ENCODE measurements around the gene EIF4E2. TPM values are rescaled to one million over a fixed set of nuclear protein-coding genes. Genes with fewer than 3 reads are reported as not detected.

EIF4E2 gene
- total RNA-seq, 2 experiments from 2014 or later = 45.9 to 46.0 TPM

DNA sequence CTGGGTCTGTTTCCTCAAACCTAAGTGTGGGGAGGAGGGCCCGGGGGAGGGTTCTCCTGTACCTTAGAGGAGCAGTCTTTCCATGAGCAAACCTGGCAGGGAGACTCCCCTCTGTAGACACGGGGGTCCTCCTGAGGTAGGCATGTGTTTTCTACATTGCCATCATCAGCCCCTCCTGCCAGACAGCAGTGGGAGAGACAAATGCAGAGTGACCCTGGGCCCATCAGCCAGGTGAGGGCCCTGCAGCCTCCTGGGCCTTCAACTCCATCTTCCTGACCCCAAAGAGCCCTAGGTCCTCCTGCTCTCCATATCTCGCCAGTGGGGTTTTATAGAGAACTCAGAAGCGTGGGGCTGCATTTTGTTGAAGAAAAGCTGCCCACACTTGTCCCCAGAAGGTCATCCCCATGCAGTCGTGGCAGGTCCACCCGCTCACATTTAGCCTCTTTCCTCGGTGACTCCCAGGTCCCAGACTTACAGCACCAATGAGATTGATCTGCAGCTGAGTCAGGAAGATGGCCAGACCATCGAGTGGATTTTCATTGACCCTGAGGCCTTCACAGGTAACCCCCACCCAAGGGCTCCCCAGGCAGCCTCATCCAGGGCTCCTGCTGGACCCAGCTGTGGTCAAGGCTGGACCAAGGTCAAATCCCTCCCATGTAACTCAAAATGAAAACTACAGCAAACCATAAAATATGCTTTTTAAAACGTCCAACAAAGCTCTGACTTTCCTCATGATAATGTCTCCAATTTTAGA is 8.4 kb upstream of the EIF4E2 start:
- peaks cover 14% of the 10 kb centered on the region for H3K36me3 ChIP-seq (ENCODE audit: insufficient read depth, low read length)
- Mint-ChIP-seq H3K27me3 (peaks cover 2% of the 10 kb centered on the region), H3K4me1 (ENCODE audit: low read depth) (peaks cover 12% of the 10 kb centered on the region), H3K27ac (no peak overlapping the region), H3K9me3 (no peaks in the 10 kb centered on the region), H3K36me3 (ENCODE audit: low read depth) (peaks cover 16% of the 10 kb centered on the region), H3K4me3 (no peak overlapping the region)
- peaks cover 13% of the 10 kb centered on the region for H3K4me1 ChIP-seq (ENCODE audit: insufficient read depth, low read length)
- H3K4me3 ChIP-seq (ENCODE audit: low read length) = no peak overlapping the region
- intact Hi-C loops (cut with DNase I, micrococcal nuclease) = no loop called here
- ChIA-PET CTCF (no interaction called here), POLR2A (no interaction called here)
- ATAC-seq (ENCODE audit: poor library complexity) (no peak), DNase-seq (no peak)
- TF ChIP-seq, protein P1, sequence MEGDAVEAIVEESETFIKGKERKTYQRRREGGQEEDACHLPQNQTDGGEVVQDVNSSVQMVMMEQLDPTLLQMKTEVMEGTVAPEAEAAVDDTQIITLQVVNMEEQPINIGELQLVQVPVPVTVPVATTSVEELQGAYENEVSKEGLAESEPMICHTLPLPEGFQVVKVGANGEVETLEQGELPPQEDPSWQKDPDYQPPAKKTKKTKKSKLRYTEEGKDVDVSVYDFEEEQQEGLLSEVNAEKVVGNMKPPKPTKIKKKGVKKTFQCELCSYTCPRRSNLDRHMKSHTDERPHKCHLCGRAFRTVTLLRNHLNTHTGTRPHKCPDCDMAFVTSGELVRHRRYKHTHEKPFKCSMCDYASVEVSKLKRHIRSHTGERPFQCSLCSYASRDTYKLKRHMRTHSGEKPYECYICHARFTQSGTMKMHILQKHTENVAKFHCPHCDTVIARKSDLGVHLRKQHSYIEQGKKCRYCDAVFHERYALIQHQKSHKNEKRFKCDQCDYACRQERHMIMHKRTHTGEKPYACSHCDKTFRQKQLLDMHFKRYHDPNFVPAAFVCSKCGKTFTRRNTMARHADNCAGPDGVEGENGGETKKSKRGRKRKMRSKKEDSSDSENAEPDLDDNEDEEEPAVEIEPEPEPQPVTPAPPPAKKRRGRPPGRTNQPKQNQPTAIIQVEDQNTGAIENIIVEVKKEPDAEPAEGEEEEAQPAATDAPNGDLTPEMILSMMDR (IDR thresholded peaks at IDR 0.05) = no peak
- peaks cover 0 to 6% of the 10 kb centered on the region in 2 experiments for H3K9me3 ChIP-seq (ENCODE audit: control insufficient read depth in 1 of 2, insufficient read depth in 1 of 2, low read length in 2 of 2)
- peaks cover 0 to 6% of the 10 kb centered on the region in 2 experiments for H3K27me3 ChIP-seq (ENCODE audit: control insufficient read depth in 1 of 2, insufficient read depth in 2 of 2, low read length in 2 of 2)
- no peak overlapping the region for H3K27ac ChIP-seq (ENCODE audit: low read depth in 1 of 2, low read length in 2 of 2)

GRCh38 chr2:232542715-232543467 is 7.6 kb upstream of the EIF4E2 start:
- ATAC-seq (ENCODE audit: poor library complexity) = no peak

DNA sequence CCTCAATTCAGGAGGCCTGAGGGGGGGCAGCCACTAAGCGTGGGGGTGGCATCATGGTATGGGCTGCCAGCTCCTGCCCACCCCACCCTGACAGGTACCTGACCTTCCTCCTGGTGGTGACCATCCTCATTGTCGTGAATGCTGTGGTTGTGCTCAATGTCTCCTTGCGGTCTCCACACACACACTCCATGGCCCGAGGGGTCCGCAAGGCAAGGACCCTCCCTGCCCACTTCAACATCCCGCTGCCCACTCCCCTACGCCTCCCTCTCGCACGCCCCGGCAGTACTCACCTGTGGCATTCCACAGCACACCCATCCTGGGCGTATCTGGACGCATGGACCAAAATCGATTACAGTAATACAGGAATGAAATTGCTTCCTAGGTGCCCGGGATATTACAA is 7.0 kb upstream of the EIF4E2 start:
- Histone ChIP-seq H3K36me3 (ENCODE audit: insufficient read depth, low read length) (peaks cover 14% of the 10 kb centered on the region), H3K27me3 (ENCODE audit: control insufficient read depth in 1 of 2, insufficient read depth in 2 of 2, low read length in 2 of 2) (no peaks in the 10 kb centered on the region), H3K4me1 (ENCODE audit: insufficient read depth, low read length) (peaks cover 23% of the 10 kb centered on the region), H3K4me3 (ENCODE audit: low read length) (no peak overlapping the region), H3K9me3 (ENCODE audit: control insufficient read depth in 1 of 2, insufficient read depth in 1 of 2, low read length in 2 of 2) (peaks cover 0 to 7% of the 10 kb centered on the region in 2 experiments), H3K27ac (ENCODE audit: low read depth in 1 of 2, low read length in 2 of 2) (no peak overlapping the region)
- intact Hi-C loops (cut with DNase I, micrococcal nuclease) = no loop called here
- no peaks in the 10 kb centered on the region for H3K27me3 Mint-ChIP-seq
- H3K4me1 Mint-ChIP-seq (ENCODE audit: low read depth) = peaks cover 25% of the 10 kb centered on the region
- no peak for ATAC-seq (ENCODE audit: poor library complexity)
- peaks cover under 1% of the 10 kb centered on the region for H3K9me3 Mint-ChIP-seq
- H3K27ac Mint-ChIP-seq = peak overlapping the region; percentile 62
- H3K4me3 Mint-ChIP-seq = peak overlapping the region; percentile 43
- POLR2A ChIA-PET = no interaction called here
- DNase-seq = no peak
- TF ChIP-seq, protein P1 (IDR thresholded peaks at IDR 0.05) = no peak
- CTCF ChIA-PET = no interaction called here
- peaks cover 28% of the 10 kb centered on the region for H3K36me3 Mint-ChIP-seq (ENCODE audit: low read depth)

More at GRCh38 chr2:232542715-232543467, 7.6 kb upstream of the EIF4E2 start:
- no peaks in the 10 kb centered on the region for H3K27me3 Mint-ChIP-seq
- Histone ChIP-seq H3K4me3 (ENCODE audit: low read length) (no peak overlapping the region), H3K27ac (ENCODE audit: low read depth in 1 of 2, low read length in 2 of 2) (no peak overlapping the region), H3K36me3 (ENCODE audit: insufficient read depth, low read length) (peaks cover 14% of the 10 kb centered on the region), H3K27me3 (ENCODE audit: control insufficient read depth in 1 of 2, insufficient read depth in 2 of 2, low read length in 2 of 2) (no peaks in the 10 kb centered on the region), H3K9me3 (ENCODE audit: control insufficient read depth in 1 of 2, insufficient read depth in 1 of 2, low read length in 2 of 2) (peaks cover 0 to 7% of the 10 kb centered on the region in 2 experiments), H3K4me1 (ENCODE audit: insufficient read depth, low read length) (peaks cover 19% of the 10 kb centered on the region)
- H3K4me3 Mint-ChIP-seq = no peak overlapping the region
- DNase-seq = no peak
- TF ChIP-seq, protein P1 (IDR thresholded peaks at IDR 0.05) = no peak
- CTCF ChIA-PET = no interaction called here
- H3K27ac Mint-ChIP-seq = peak overlapping the region; percentile 62
- POLR2A ChIA-PET = no interaction called here
- peaks cover 22% of the 10 kb centered on the region for H3K36me3 Mint-ChIP-seq (ENCODE audit: low read depth)
- no peaks in the 10 kb centered on the region for H3K9me3 Mint-ChIP-seq
- intact Hi-C loops (cut with DNase I, micrococcal nuclease) = no loop called here
- peaks cover 19% of the 10 kb centered on the region for H3K4me1 Mint-ChIP-seq (ENCODE audit: low read depth)
